ENCODE data around the gene LRRC8B.
A peak's percentile ranks its signal among the peaks of the same experiment; 100 is the strongest.

The LRRC8B gene

DNA sequence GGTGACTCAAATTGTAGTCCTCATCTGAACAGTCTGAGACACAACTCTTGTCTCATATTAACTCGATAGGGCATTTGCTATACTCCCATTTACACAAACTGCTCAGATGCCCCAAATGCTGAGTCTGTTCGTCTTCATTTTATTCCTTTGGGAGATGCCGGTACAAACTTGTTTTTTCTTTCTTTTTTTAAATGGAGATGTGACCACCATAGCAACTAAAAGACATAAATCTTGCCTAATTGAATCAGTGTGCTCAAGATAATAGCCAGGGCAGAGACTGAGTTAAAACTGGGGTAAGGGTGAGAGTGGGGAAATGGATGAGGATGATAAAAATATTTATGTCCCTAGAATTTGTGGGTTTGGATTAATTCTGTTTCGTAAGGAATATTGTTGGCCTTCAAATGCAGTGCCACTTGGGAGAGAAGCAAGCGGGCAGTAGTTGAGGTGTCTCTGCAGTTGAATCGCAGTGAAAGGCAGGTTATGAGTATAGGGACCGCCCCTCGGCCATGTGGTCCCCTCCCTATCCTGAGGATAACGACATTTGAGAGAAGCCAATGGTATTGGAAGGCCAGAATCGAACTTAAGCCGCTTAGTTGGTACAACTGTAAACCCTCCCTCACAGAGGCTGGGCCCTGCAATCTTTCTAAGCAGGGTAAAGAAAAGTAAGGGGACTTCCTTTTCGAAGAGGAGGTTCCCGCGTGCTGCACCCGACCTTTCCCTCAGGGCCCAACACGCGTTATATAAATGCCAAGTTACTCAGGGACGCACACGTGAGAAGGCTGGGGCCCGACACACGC lies 859 bp upstream of the LRRC8B start:
- DNase-seq (ENCODE audit: low read depth): peak; percentile 35
- TF ChIP-seq, protein P1, sequence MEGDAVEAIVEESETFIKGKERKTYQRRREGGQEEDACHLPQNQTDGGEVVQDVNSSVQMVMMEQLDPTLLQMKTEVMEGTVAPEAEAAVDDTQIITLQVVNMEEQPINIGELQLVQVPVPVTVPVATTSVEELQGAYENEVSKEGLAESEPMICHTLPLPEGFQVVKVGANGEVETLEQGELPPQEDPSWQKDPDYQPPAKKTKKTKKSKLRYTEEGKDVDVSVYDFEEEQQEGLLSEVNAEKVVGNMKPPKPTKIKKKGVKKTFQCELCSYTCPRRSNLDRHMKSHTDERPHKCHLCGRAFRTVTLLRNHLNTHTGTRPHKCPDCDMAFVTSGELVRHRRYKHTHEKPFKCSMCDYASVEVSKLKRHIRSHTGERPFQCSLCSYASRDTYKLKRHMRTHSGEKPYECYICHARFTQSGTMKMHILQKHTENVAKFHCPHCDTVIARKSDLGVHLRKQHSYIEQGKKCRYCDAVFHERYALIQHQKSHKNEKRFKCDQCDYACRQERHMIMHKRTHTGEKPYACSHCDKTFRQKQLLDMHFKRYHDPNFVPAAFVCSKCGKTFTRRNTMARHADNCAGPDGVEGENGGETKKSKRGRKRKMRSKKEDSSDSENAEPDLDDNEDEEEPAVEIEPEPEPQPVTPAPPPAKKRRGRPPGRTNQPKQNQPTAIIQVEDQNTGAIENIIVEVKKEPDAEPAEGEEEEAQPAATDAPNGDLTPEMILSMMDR (conservative IDR thresholded peaks at IDR 0.05; ENCODE audit: low read depth, low read length): no peak
- peak overlapping the region; percentile 94 for H3K4me3 ChIP-seq (ENCODE audit: low read depth, low read length)

DNA sequence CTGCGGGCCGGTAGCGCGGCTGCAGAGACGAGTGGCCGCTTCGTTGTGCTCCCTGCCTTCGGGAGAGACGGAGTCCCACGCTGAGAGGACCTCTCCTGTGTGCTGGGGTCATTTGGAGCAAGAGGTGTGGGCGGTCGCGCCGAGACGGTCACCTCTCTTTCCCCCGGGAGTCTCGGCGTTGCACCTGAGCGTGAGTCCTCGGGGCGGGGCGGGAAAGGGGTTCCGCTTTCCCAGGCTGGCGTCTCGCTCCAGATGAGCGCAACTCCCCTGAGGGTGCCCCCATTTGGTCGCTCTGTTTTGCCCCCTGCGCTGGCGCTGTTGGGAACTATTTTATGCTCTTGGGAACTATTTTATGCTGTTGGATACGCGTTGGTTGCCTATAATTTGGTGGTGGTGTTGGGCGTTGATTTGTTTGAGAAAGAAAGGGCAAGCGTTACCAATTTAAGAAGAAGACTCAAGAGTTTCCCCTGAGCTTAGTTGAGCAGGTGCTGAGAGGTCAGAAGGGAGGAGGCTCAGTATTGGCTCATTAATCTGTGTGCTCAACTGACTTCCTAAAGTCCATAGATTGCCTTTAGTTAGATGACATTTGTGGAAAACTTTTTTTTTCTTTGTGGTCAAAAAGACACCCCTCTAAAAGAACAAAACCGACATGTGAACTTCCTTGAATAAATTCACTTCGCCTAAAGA lies 683 bp downstream of the LRRC8B start:
- H3K4me3 ChIP-seq (ENCODE audit: low read depth, low read length): peak overlapping the region; percentile 94
- TF ChIP-seq, protein P1 (conservative IDR thresholded peaks at IDR 0.05; ENCODE audit: low read depth, low read length): no peak
- no peak for DNase-seq (ENCODE audit: low read depth)

DNA sequence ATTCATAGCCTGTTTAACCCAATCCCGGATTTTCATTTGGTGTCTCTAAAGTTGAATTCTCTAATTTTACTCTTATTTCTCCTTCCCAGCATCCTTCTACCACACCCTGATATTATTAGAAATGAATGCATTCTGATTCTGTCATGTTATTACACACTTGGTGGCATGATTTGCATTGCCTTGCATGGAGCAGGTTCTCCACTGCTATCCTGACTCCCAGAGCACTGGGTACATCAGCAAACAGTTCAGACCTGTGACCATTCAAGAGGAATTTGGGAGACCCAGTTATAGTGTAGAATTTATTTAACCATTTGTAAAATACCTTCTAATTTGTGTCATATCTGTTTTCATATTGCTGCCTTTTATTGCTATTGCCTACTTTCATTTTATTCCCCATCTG lies 2.6 kb downstream of the LRRC8B start:
- H3K4me3 ChIP-seq (ENCODE audit: low read depth, low read length): no peak overlapping the region
- no peak for DNase-seq (ENCODE audit: low read depth)
- TF ChIP-seq, protein P1 (conservative IDR thresholded peaks at IDR 0.05; ENCODE audit: low read depth, low read length): no peak

DNA sequence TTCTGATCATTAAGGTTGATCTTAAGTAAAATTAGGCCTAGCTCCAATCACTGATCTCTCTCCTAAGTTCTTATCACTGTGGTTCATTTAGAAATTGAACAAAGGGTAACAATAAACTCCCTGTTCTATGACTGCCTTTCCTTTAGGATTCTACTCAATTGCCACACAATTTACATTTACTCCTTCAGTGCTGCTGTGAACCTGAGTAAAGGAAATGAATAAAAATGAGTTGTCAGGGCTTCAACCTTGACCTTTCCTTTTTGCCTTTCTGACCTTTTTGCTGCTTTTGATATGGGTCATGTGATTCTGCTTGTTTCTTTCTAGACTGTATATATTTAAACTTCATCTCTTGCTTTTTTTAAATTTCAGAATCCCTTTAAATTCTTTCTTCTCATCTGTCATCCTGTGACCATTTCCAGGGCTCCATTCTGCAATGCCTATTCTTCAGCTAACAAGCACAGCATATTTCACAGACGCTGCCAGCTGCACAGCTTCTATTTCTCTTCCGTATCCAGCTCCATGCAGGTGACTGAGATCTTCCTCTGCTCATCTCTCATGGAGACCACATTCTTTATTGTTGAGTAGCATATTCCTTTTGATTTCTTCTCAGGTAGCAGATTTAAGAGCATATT lies 3.2 kb downstream of the LRRC8B start:
- no peak overlapping the region for H3K4me3 ChIP-seq (ENCODE audit: low read depth, low read length)
- DNase-seq (ENCODE audit: low read depth): no peak
- TF ChIP-seq, protein P1 (conservative IDR thresholded peaks at IDR 0.05; ENCODE audit: low read depth, low read length): no peak

DNA sequence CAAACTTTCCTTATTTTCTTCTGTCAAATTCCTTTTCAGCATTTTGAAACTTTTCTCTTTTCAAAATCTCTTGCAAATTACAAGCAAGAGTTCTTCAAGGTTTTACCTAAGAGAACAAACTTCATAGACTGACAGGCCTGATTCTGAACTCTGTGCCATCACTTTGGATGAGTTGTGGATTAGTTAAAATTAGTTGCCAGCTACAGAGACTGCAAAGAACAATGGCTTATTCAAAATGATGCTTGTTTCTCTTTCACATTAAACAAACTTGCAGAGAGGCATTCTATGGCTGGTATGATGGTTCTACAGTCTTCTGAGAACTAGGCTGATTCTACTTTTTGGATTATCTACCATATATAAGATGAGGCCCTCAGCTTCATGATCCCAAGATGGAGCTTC lies 3.8 kb downstream of the LRRC8B start:
- no peak overlapping the region for H3K4me3 ChIP-seq (ENCODE audit: low read depth, low read length)
- TF ChIP-seq, protein P1 (conservative IDR thresholded peaks at IDR 0.05; ENCODE audit: low read depth, low read length): no peak
- DNase-seq (ENCODE audit: low read depth): no peak

DNA sequence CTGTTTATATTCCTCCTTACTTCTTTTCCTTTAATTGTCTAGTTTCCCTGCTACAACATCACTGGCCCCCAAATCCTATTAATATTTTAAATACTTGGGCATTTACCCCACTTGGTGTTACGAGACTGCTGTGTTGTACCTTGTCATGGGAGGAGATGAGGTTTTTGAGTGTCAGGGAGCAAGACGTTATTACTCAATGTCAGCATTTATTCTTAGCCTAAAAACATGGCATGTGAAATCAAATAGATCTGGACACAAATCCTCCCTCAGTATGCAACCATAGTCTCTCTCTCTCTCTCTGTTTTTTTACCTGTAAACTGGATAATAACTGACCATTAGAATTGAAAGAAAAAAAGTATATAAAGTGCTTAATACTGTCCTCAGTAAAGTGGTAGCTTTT lies 4.6 kb downstream of the LRRC8B start:
- TF ChIP-seq, protein P1 (conservative IDR thresholded peaks at IDR 0.05; ENCODE audit: low read depth, low read length): no peak
- H3K4me3 ChIP-seq (ENCODE audit: low read depth, low read length): no peak overlapping the region
- no peak for DNase-seq (ENCODE audit: low read depth)
